ENCODE measurements around the gene CNNM2. TPM values are rescaled to one million over a fixed set of nuclear protein-coding genes. Genes with fewer than 3 reads are reported as not detected.

CNNM2 gene
- total RNA-seq, 1 experiment from 2014 or later = 23.5 TPM

DNA sequence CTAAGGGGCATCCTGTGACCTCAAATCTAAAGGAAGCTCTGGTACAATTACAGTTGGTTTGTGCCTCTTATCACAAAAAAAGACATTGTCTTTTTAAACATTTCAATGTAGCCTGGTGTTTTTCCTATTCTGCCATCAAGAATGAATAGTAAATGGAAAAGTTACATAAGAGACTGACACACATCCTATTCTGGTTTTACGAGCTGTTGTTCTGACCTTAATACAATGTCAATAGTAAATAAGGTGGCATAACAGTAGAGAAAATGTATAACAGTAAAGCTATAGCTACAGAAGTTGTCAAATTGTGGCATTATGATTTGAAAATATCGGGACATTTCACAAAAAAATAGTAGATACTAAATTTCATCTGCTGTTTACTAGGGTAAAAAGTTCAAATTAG lies 186.6 kb downstream of the CNNM2 start:
- no peak overlapping the region for H3K4me3 Mint-ChIP-seq
- H3K27me3 Mint-ChIP-seq (ENCODE audit: low read depth) = no peaks in the 10 kb centered on the region
- no peak overlapping the region for H3K27ac Mint-ChIP-seq
- peaks cover 14% of the 10 kb centered on the region for H3K4me1 Mint-ChIP-seq
- no peak for TF ChIP-seq GABPB1 (CRISPR knock-in tag; IDR thresholded peaks at IDR 0.05)
- TF ChIP-seq ZNF263 (CRISPR knock-in tag; IDR thresholded peaks at IDR 0.05; ENCODE audit: low read depth) = no peak
- no peak for TF ChIP-seq SMAD3 (CRISPR knock-in tag; IDR thresholded peaks at IDR 0.05; ENCODE audit: borderline replicate concordance)
- no peak for TF ChIP-seq FOXK1 (CRISPR knock-in tag; IDR thresholded peaks at IDR 0.05)
- TF ChIP-seq IRF2 (CRISPR knock-in tag; IDR thresholded peaks at IDR 0.05; ENCODE audit: borderline replicate concordance, low read depth) = no peak
- TF ChIP-seq ZNF317 (CRISPR knock-in tag; IDR thresholded peaks at IDR 0.05; ENCODE audit: borderline replicate concordance, low read depth) = no peak
- TF ChIP-seq, protein P1, sequence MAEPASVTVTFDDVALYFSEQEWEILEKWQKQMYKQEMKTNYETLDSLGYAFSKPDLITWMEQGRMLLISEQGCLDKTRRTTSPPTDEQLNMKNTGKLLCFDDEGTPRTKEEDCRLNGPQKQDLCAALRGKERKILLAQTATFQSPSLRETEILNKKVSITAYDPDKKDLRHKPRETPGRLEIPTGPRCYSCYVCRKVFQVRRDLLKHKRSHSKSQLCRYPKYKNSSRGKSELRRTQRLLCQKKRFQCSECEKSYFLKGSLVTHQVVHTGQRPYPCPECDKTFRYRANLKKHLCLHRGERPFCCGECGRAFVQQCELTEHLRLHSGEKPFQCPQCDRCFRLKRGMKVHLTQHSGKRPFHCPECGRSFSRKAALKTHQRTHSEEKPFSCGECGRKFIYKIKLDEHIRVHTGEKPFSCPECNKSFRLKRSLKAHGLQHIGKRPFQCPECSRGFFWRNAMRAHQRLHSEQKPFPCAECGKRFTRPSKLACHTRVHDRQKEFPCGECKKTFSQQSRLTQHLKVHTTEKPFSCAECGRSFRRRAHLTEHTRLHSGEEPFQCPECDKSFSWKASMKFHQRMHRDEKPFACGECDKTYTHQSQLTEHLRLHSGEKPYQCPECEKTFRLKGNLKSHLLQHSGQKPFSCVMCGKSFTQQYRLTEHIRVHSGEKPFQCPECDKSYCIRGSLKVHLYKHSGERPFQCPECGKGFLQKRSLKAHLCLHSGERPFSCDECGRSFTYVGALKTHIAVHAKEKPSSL (CRISPR knock-in tag; conservative IDR thresholded peaks at IDR 0.05) = no peak
- no peaks in the 10 kb centered on the region for H3K9me3 Mint-ChIP-seq
- CTCF ChIA-PET = interaction anchor here (1.3 kb wide), 1 partner anchor 134 kb away, joined by 3 read pairs; no protein-coding TSS in a partner anchor
- DNase-seq (ENCODE audit: low spot score) = no peak
- no peak for ATAC-seq
- H3K36me3 Mint-ChIP-seq = peaks cover 17% of the 10 kb centered on the region
- POLR2A ChIA-PET = no interaction called here

DNA sequence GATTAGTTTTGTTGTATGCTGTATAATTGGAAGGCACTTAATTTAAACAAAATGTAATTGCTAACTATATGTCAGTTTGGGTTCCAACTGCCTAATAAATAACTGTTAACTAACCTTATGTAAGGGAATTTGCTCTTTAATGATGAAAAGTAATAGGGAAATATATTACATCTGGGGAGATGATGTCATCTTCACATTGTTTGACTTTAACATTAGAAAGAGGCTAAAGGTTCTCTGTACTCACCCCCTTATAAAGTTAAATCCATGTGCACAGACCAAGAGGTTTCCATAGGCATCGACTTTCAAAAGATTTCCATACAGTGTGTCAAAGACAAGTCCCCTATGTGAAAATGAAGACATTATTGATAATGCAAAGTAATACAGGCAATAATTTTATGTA lies 187.4 kb downstream of the CNNM2 start:
- Mint-ChIP-seq H3K27me3 (ENCODE audit: low read depth) (no peaks in the 10 kb centered on the region), H3K4me1 (peaks cover 14% of the 10 kb centered on the region), H3K27ac (no peak overlapping the region), H3K4me3 (no peak overlapping the region), H3K36me3 (peaks cover 14% of the 10 kb centered on the region), H3K9me3 (no peaks in the 10 kb centered on the region)
- POLR2A ChIA-PET = no interaction called here
- DNase-seq (ENCODE audit: low spot score) (no peak), ATAC-seq (no peak)
- TF ChIP-seq CREB1 (CRISPR knock-in tag; IDR thresholded peaks at IDR 0.05) (no peak), TEAD4 (CRISPR knock-in tag; IDR thresholded peaks at IDR 0.05) (no peak), NR3C1 (CRISPR knock-in tag; conservative IDR thresholded peaks at IDR 0.05; ENCODE audit: low read depth) (no peak), GRHL2 (CRISPR knock-in tag; IDR thresholded peaks at IDR 0.05; ENCODE audit: insufficient replicate concordance, severe bottlenecking) (no peak), NR1H2 (CRISPR knock-in tag; IDR thresholded peaks at IDR 0.05) (no peak), TEAD1 (CRISPR knock-in tag; IDR thresholded peaks at IDR 0.05) (no peak)
- CTCF ChIA-PET = interaction anchor here (0.6 to 1.3 kb wide), 2 partner anchors 134 to 890 kb away, joined by 3 to 4 read pairs; no protein-coding TSS in a partner anchor

DNA sequence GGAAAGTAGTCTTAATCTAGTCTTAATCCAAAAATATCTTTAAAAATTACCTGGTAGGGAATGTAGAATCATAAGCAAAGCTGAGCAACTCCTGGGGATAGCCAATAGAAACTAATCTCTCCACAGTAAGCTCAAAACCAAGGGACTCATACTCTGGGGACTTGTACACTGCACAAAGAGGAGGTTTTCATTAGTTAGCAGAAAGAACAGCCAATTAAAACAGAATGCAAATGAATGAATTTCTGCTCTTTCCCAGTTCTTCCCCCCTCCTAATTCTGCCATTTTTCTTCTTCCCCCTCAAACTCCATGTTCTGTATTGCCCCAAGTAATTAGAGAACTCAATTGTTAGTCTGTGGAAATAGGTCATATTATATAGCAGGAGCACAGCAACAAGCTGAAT lies 188.4 kb downstream of the CNNM2 start:
- CTCF ChIA-PET = interaction anchor here (0.9 kb wide), 1 partner anchor 137 kb away, joined by 4 read pairs; no protein-coding TSS in a partner anchor
- H3K4me3 Mint-ChIP-seq = no peak overlapping the region
- no peaks in the 10 kb centered on the region for H3K27me3 Mint-ChIP-seq (ENCODE audit: low read depth)
- TF ChIP-seq, protein P2, sequence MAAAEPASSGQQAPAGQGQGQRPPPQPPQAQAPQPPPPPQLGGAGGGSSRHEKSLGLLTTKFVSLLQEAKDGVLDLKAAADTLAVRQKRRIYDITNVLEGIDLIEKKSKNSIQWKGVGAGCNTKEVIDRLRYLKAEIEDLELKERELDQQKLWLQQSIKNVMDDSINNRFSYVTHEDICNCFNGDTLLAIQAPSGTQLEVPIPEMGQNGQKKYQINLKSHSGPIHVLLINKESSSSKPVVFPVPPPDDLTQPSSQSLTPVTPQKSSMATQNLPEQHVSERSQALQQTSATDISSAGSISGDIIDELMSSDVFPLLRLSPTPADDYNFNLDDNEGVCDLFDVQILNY (CRISPR knock-in tag; IDR thresholded peaks at IDR 0.05) = no peak
- TF ChIP-seq, protein P3, sequence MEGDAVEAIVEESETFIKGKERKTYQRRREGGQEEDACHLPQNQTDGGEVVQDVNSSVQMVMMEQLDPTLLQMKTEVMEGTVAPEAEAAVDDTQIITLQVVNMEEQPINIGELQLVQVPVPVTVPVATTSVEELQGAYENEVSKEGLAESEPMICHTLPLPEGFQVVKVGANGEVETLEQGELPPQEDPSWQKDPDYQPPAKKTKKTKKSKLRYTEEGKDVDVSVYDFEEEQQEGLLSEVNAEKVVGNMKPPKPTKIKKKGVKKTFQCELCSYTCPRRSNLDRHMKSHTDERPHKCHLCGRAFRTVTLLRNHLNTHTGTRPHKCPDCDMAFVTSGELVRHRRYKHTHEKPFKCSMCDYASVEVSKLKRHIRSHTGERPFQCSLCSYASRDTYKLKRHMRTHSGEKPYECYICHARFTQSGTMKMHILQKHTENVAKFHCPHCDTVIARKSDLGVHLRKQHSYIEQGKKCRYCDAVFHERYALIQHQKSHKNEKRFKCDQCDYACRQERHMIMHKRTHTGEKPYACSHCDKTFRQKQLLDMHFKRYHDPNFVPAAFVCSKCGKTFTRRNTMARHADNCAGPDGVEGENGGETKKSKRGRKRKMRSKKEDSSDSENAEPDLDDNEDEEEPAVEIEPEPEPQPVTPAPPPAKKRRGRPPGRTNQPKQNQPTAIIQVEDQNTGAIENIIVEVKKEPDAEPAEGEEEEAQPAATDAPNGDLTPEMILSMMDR (IDR thresholded peaks at IDR 0.05) = no peak
- TF ChIP-seq ZNF138 (CRISPR knock-in tag; conservative IDR thresholded peaks at IDR 0.05) (no peak), ZNF671 (CRISPR knock-in tag; IDR thresholded peaks at IDR 0.05) (no peak), ZNF121 (CRISPR knock-in tag; IDR thresholded peaks at IDR 0.05) (no peak)
- peaks cover 13% of the 10 kb centered on the region for H3K36me3 Mint-ChIP-seq
- ATAC-seq = no peak
- POLR2A ChIA-PET = interaction anchor here (0.6 kb wide), 1 partner anchor 22 kb away, joined by 6 read pairs; no protein-coding TSS in a partner anchor
- H3K9me3 Mint-ChIP-seq = no peaks in the 10 kb centered on the region
- no peak for DNase-seq (ENCODE audit: low spot score)
- peaks cover 20% of the 10 kb centered on the region for H3K4me1 Mint-ChIP-seq
- peak overlapping the region; percentile 37; the same call in 1 of the 2 replicates for H3K27ac Mint-ChIP-seq

Measured in WTC11 (cell line).